ENCODE results near the gene FTSJ1.

- TF ChIP-seq CTCF (conservative IDR thresholded peaks at IDR 0.05; ENCODE audit: low read depth, low read length) (peak; percentile 43), MXI1 (IDR thresholded peaks at IDR 0.05; ENCODE audit: borderline replicate concordance, low read depth, low read length) (no peak), SMC3 (IDR thresholded peaks at IDR 0.05; ENCODE audit: low read depth, low read length) (peak; percentile 43), NFE2L2 (IDR thresholded peaks at IDR 0.05; ENCODE audit: low read depth, low read length) (no peak), POLR2A (IDR thresholded peaks at IDR 0.05; ENCODE audit: low read depth, low read length) (no peak), RAD21 (IDR thresholded peaks at IDR 0.05; ENCODE audit: low read length) (peak; percentile 56)
Observed at GRCh38 chrX:48511560-48511959, 35.6 kb downstream of the FTSJ1 start.
